ENCODE measurements around the gene CDKN1B.
A peak's percentile ranks its signal among the peaks of the same experiment; 100 is the strongest.

Gene CDKN1B

GRCh38 chr12:12704593-12705230 lies 12.5 kb upstream of the CDKN1B start:
- DNase-seq: peak; percentile 66

GRCh38 chr12:12705838-12706520 lies 11.2 kb upstream of the CDKN1B start:
- no peak for DNase-seq

GRCh38 chr12:12713932-12714275 lies 3.3 kb upstream of the CDKN1B start:
- DNase-seq: no peak

GRCh38 chr12:12714276-12715021 lies 2.7 kb upstream of the CDKN1B start:
- DNase-seq: no peak

GRCh38 chr12:12715128-12715458 lies 2.1 kb upstream of the CDKN1B start:
- no peak for DNase-seq

GRCh38 chr12:12715459-12716150 lies 1.6 kb upstream of the CDKN1B start:
- no peak for DNase-seq

GRCh38 chr12:12716151-12716792 lies 896 bp upstream of the CDKN1B start:
- no peak for DNase-seq

GRCh38 chr12:12717586-12718380 lies 615 bp downstream of the CDKN1B start:
- DNase-seq: no peak

GRCh38 chr12:12718381-12718759 lies 1.2 kb downstream of the CDKN1B start:
- no peak for DNase-seq

- no peak for DNase-seq
These were observed 1.7 kb downstream of the CDKN1B start for GRCh38 chr12:12718853-12719252.

- no peak for DNase-seq
These were observed 2.3 kb downstream of the CDKN1B start for GRCh38 chr12:12719496-12719895.

GRCh38 chr12:12720052-12720451 lies 2.9 kb downstream of the CDKN1B start:
- DNase-seq: no peak

GRCh38 chr12:12720672-12721161 lies 3.5 kb downstream of the CDKN1B start:
- no peak for DNase-seq

- no peak for DNase-seq
These were observed 4.1 kb downstream of the CDKN1B start for GRCh38 chr12:12721176-12721751.

GRCh38 chr12:12721814-12722434 lies 4.8 kb downstream of the CDKN1B start:
- no peak for DNase-seq

GRCh38 chr12:12722435-12723148 lies 5.4 kb downstream of the CDKN1B start:
- no peak for DNase-seq

GRCh38 chr12:12723149-12723680 lies 6.0 kb downstream of the CDKN1B start:
- DNase-seq: no peak

GRCh38 chr12:12723681-12724420 lies 6.7 kb downstream of the CDKN1B start:
- no peak for DNase-seq

GRCh38 chr12:12724421-12725085 lies 7.4 kb downstream of the CDKN1B start:
- no peak for DNase-seq
